HepG2 (cell line): ENCODE data around the gene TMEM167A. TPM values are rescaled to one million over a fixed set of nuclear protein-coding genes. Genes with fewer than 3 reads are reported as not detected.

ENCODE experiments used
- ATF2 ChIP-seq: sonication (generic); formaldehyde crosslinking; IDR thresholded peaks from 2 replicates; pipeline ENCODE4 v1.4.0; 2020; ENCODE audit warnings: missing genetic modification reagents
- ELF3 ChIP-seq: IDR thresholded peaks from 2 replicates; pipeline ENCODE4 v1.6.1; 2016; ENCODE audit warnings: missing genetic modification reagents, missing compliant biosample characterization
- GATAD1 ChIP-seq: IDR thresholded peaks from 2 replicates; pipeline ENCODE4 v1.6.1; 2016; ENCODE audit warnings: missing genetic modification reagents, missing compliant biosample characterization
- IKZF4 ChIP-seq: sonication (generic); formaldehyde crosslinking; IDR thresholded peaks from 2 replicates; pipeline ENCODE4 v1.5.1; 2020; ENCODE audit warnings: borderline replicate concordance, mild to moderate bottlenecking, low read depth, missing genetic modification reagents; ENCODE audit errors: not compliant biosample characterization
- IRF9 ChIP-seq: sonication (generic); formaldehyde crosslinking; IDR thresholded peaks from 2 replicates; pipeline ENCODE4 v1.8.0; 2022; ENCODE audit warnings: missing genetic modification reagents, mild to moderate bottlenecking, borderline replicate concordance
- PAX8 ChIP-seq: sonication (generic); formaldehyde crosslinking; IDR thresholded peaks from 2 replicates; pipeline ENCODE4 v1.8.0; 2022; ENCODE audit warnings: mild to moderate bottlenecking, missing genetic modification reagents, borderline replicate concordance
- SRSF9 ChIP-seq: fragments of 200-400 bp; formaldehyde crosslinking; IDR thresholded peaks from 2 replicates; pipeline ENCODE4 v1.6.1; 2018; ENCODE audit warnings: borderline replicate concordance, mild to moderate bottlenecking, low read depth, low read length; ENCODE audit not compliant: insufficient read depth, poor library complexity, severe bottlenecking
- YY1 ChIP-seq: IDR thresholded peaks from 2 replicates; pipeline ENCODE4 v1.6.1; 2011; ENCODE audit warnings: low read length, low read depth, moderate library complexity, mild to moderate bottlenecking; ENCODE audit not compliant: insufficient read depth, insufficient replicate concordance
- ZBTB1 ChIP-seq: sonication (generic); formaldehyde crosslinking; IDR thresholded peaks from 2 replicates; pipeline ENCODE4 v1.4.0; 2020; ENCODE audit warnings: missing genetic modification reagents, borderline replicate concordance
- ZFP37 ChIP-seq: sonication (generic); formaldehyde crosslinking; IDR thresholded peaks from 2 replicates; pipeline ENCODE4 v1.4.0; 2020; ENCODE audit warnings: missing genetic modification reagents, borderline replicate concordance
- ZFP62 ChIP-seq: sonication (generic); formaldehyde crosslinking; IDR thresholded peaks from 2 replicates; pipeline ENCODE4 v1.4.0; 2020; ENCODE audit warnings: missing genetic modification reagents
- ZNF251 ChIP-seq: sonication (generic); formaldehyde crosslinking; IDR thresholded peaks from 2 replicates; pipeline ENCODE4 v1.9.0; 2021; ENCODE audit warnings: mild to moderate bottlenecking, missing genetic modification reagents
- ZNF513 ChIP-seq: sonication (generic); formaldehyde crosslinking; conservative IDR thresholded peaks from 2 replicates; pipeline ENCODE4 v1.5.0; 2020; ENCODE audit warnings: missing genetic modification reagents
- ZNF639 ChIP-seq: conservative IDR thresholded peaks from 2 replicates; pipeline ENCODE4 v1.6.1; 2018; ENCODE audit warnings: missing genetic modification reagents
- ZNF703 ChIP-seq: sonication (generic); formaldehyde crosslinking; IDR thresholded peaks from 2 replicates; pipeline ENCODE4 v1.5.1; 2020; ENCODE audit warnings: missing genetic modification reagents, mild to moderate bottlenecking, moderate library complexity, borderline replicate concordance
- ZNF770 ChIP-seq: sonication (generic); formaldehyde crosslinking; IDR thresholded peaks from 2 replicates; pipeline ENCODE4 v1.5.0; 2020; ENCODE audit warnings: mild to moderate bottlenecking, missing genetic modification reagents
- polyA plus RNA-seq, 8 experiments: library from polyadenylated mRNA; depleted of rRNA in 3 of 8; stranded (reverse) in 7 of 8; unstranded in 1 of 8; fragments of >200 nt; fragmentation: Illumina TruSeq in 4 of 8; extraction: Trizol in 4 of 8; gene quantifications; 2 replicates each; pipeline versions ENCODE4 v1.2.1 to v1.2.3, GENCODE V29; 2011 to 2016; ENCODE audit warnings: low read depth in 4 of 8, missing spikeins in 1 of 8, mixed read lengths in 1 of 8; ENCODE audit not compliant: insufficient read depth in 1 of 8
- total RNA-seq, 5 experiments: library from RNA; depleted of rRNA; stranded (reverse); fragments of >200 nt; fragmentation: Illumina TruSeq; extraction: Trizol; gene quantifications; 2 replicates each; pipeline ENCODE4 v1.2.3, GENCODE V29; 2016; ENCODE audit warnings: low read depth in 1 of 5

TMEM167A gene
- total and polyA plus RNA-seq, 2 of the 13 experiments (the other 11 are each of a cell fraction or from before 2014, with no cell fraction given), result 47.0 to 78.7 TPM

- TF ChIP-seq ELF3 (CRISPR knock-in tag), result peak; percentile 57; the same call in 1 of the 2 replicates
- 0 out of 2 replicates have a peak, but pooled peaks have one; percentile 57 for TF ChIP-seq ZNF639 (CRISPR knock-in tag)
- TF ChIP-seq ZBTB1 (CRISPR knock-in tag), result no peak
- TF ChIP-seq ZFP37 (CRISPR knock-in tag), result no peak
- TF ChIP-seq IKZF4 (CRISPR knock-in tag), result no peak
- TF ChIP-seq ZNF770, result no peak
- no peak for TF ChIP-seq YY1
- no peak for TF ChIP-seq ZNF251 (CRISPR knock-in tag)
- no peak for TF ChIP-seq ATF2 (CRISPR knock-in tag)
- TF ChIP-seq ZNF703, result peak; percentile 49; the same call in 1 of the 2 replicates
- TF ChIP-seq GATAD1 (CRISPR knock-in tag), result peak; percentile 88
- peak; percentile 90; the same call in 1 of the 2 replicates for TF ChIP-seq IRF9 (CRISPR knock-in tag)
- TF ChIP-seq ZFP62 (CRISPR knock-in tag), result no peak
- TF ChIP-seq SRSF9, result no peak
- TF ChIP-seq ZNF513 (CRISPR knock-in tag), result no peak
- no peak for TF ChIP-seq PAX8 (CRISPR knock-in tag)
Measured at GRCh38 chr5:83076742-83077661, at the start of gene TMEM167A, which contains the start of gene XRCC4 (continued).
